Activated CD4-positive, alpha-beta T cell treated with anti-CD3 and anti-CD28 coated beads, Interleukin-2, amount 10 ng/mL, durations not matched to agents 7 days and 5 days (primary cell): ENCODE measurements around the gene PRR33. TPM values are rescaled to one million over a fixed set of nuclear protein-coding genes. Genes with fewer than 3 reads are reported as not detected.

Source experiments
- CTCF ChIA-PET: fragments of 350-600 bp; sonication (Branson Sonifier 250); formaldehyde crosslinking; loops from one replicate; lab custom pipeline; 2021; ENCODE audit warnings: antibody characterized with exemption; lab: Charles Lee
- POLR2A ChIA-PET: fragments of 350-600 bp; sonication (Branson Sonifier 250); formaldehyde crosslinking; loops from one replicate; lab custom pipeline; 2021; ENCODE audit warnings: antibody characterized with exemption; lab: Charles Lee
- DNase-seq: peaks from one replicate; pipeline ENCODE4 v3.0.0-alpha.2; 2020
- H3K27ac Mint-ChIP-seq: one replicate; pipeline ENCODE4 v1.8.0; 2021; ENCODE audit warnings: mild to moderate bottlenecking, moderate library complexity, mixed read lengths
- H3K27me3 Mint-ChIP-seq: one replicate; pipeline ENCODE4 v1.8.0; 2021; ENCODE audit warnings: mixed read lengths
- H3K36me3 Mint-ChIP-seq: one replicate; pipeline ENCODE4 v1.8.0; 2021; ENCODE audit warnings: low read depth, mixed read lengths
- H3K4me1 Mint-ChIP-seq: one replicate; pipeline ENCODE4 v1.8.0; 2021; ENCODE audit warnings: mixed read lengths
- H3K4me3 Mint-ChIP-seq: one replicate; pipeline ENCODE4 v1.8.0; 2021; ENCODE audit warnings: mild to moderate bottlenecking, moderate library complexity, mixed read lengths
- H3K9me3 Mint-ChIP-seq: one replicate; pipeline ENCODE4 v1.8.0; 2021; ENCODE audit warnings: mixed read lengths
- total RNA-seq, 2 experiments: library from RNA; stranded (reverse); gene quantifications; one replicate each; pipeline ENCODE4 v1.2.3, GENCODE V29; 2021

Gene PRR33
- total RNA-seq, 2 experiments from 2014 or later, result 0.05 TPM; not detected in 1

DNA sequence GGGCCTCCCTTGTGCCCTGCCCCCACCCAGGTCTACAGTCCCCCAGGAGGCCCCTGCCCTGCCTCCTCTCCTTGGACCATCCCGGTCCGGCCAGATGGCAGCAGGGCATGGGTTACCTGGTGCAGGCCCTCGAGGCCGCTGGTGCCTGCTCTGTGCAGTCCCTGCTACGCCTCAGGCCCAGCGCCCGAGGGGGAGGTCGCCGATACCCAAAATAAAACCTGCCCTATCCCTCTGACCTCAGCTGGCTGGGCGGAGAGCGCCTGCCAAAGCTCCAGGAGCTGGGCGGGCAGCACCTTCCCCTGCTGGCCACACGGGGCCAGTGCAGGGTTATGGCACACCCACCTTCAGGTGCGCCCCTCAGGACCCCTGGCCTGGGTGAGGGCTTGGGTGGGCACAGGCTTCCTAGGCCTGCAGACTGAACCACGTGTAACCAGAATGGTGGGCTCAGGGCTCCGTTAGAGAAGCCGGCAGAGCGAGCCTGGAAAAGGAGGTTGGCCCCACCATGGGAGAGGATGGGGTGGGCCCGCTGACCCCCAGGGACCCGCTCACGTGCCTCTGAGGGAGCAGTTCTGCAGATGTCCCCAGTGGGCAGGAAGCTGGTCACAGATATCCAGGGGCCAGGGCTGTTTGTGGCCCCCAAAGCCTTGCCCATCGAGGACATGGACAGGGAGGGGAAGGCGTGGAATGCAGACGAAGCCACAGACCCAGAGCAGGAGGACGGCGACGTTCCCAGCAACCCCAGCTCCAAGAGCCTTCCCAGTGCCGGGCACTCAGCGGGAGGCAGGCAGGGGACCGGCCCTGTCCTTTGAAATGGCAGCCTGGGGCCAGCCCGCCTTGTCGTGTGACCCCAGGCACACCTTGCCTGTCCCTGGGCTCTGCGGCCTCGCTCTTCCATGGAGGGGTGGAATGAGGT is 26.1 kb upstream of the PRR33 start:
- H3K36me3 Mint-ChIP-seq, result no peaks in the 10 kb centered on the region
- H3K9me3 Mint-ChIP-seq, result peaks cover 12% of the 10 kb centered on the region
- peaks cover 12% of the 10 kb centered on the region for H3K4me1 Mint-ChIP-seq
- H3K27me3 Mint-ChIP-seq, result peaks cover 5% of the 10 kb centered on the region
- no peak for DNase-seq
- no peak overlapping the region for H3K4me3 Mint-ChIP-seq
- H3K27ac Mint-ChIP-seq, result no peak overlapping the region
- ChIA-PET POLR2A (no interaction called here), CTCF (interaction anchor here (1.0 to 1.3 kb wide), 5 partner anchors 29 to 85 kb away, joined by 3 to 5 read pairs (median 3); no protein-coding TSS in a partner anchor)

DNA sequence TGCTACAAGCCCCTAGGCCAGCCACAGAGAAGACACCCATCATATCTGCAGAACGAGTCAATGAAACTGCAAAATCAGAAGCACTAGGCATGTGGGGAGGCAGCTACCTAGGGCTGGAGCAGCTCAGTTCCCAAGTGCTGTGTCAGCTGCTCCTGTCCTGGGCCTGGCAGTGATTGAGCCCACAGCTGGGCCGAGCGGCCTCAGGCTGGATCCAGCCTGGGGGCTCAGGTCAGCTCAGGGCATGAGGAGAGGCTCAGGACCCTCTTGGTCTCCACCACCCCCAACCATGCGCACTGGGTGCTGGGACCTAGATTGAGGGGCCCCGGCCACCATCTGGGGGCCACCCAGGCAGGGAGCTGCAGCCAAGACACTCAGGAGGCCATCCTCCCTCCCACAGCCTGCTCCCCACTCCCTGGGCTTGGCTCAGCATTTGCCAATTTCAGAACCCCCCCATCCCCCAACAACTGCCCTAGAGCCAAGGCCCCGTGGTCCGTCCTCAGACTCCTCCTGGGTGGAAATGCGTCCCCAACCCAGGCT is 25.4 kb upstream of the PRR33 start:
- Mint-ChIP-seq H3K4me1 (peaks cover 10% of the 10 kb centered on the region), H3K4me3 (no peak overlapping the region), H3K36me3 (no peaks in the 10 kb centered on the region), H3K9me3 (peaks cover 12% of the 10 kb centered on the region), H3K27ac (peak overlapping the region; percentile 57), H3K27me3 (peaks cover 5% of the 10 kb centered on the region)
- ChIA-PET POLR2A (no interaction called here), CTCF (interaction anchor here (0.9 to 1.3 kb wide), 6 partner anchors 26 to 84 kb away, joined by 3 to 5 read pairs (median 3); no protein-coding TSS in a partner anchor)
- no peak for DNase-seq

DNA sequence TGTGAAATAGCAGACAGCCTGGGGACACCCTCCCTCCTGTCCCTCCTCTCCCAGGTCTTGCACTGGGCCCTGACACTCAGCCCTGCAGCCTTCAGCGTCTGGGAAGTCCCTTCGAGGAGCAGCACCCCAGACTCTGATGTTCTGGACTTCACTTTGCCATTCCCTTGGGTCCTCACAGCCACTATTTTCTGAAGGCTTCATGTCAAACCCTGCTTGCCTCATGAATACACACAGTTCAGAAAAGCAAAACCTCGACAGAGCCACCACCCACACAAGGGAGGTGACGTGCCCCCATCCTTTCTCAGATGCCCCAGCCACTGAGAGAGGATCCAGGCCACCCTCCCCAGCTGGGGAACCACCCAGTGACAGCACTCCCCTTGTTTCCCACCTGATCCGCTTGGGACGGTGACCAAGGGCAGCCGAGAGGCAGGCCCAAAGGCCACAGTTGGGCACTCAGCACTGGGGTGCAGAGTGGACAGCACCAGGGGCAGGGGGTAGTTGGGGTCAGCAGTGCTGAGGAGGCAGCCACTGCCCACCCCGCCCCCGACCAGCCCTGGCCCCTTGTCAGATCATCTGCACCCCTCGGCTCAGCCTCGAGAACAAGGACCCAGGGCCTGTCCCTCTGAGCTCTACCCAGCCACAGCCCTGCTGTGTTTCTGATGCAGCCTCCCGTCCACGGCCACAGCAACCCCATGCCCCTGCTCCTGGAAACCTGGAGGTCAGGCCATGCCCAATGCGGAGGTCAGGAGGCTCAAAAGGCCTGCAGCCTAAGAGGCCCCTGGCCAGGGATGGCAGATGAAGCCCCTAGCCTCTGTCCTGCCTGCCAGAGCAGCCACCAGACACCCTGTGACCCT is 24.7 kb upstream of the PRR33 start:
- H3K4me1 Mint-ChIP-seq, result peaks cover 10% of the 10 kb centered on the region
- H3K9me3 Mint-ChIP-seq, result peaks cover 12% of the 10 kb centered on the region
- H3K36me3 Mint-ChIP-seq, result no peaks in the 10 kb centered on the region
- peaks cover 5% of the 10 kb centered on the region for H3K27me3 Mint-ChIP-seq
- no peak for DNase-seq
- H3K27ac Mint-ChIP-seq, result peak overlapping the region; percentile 62
- POLR2A ChIA-PET, result no interaction called here
- CTCF ChIA-PET, result interaction anchor here (0.9 to 1.3 kb wide), 3 partner anchors 25 to 84 kb away, joined by 3 to 5 read pairs (median 4); no protein-coding TSS in a partner anchor
- no peak overlapping the region for H3K4me3 Mint-ChIP-seq

DNA sequence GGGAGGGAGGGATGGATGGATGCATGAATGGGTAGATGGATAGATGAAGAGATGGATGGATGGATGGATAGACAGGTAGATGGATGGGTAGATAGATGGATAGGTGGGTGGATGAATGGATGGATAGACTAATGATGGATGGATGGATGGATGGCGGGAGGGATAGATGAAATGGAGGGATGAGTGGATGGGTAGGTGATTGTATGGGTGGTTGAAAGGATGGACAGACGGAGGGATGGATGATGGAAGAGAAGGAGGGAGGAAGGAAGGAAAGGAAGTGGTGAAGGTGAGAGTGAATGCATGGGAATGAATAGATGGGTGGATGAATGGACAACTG is 24.1 kb upstream of the PRR33 start:
- Mint-ChIP-seq H3K4me1 (peaks cover 10% of the 10 kb centered on the region), H3K9me3 (peaks cover 12% of the 10 kb centered on the region), H3K27me3 (peaks cover 6% of the 10 kb centered on the region), H3K36me3 (no peaks in the 10 kb centered on the region), H3K4me3 (no peak overlapping the region), H3K27ac (peak overlapping the region; percentile 62)
- ChIA-PET CTCF (no interaction called here), POLR2A (no interaction called here)
- DNase-seq, result no peak

DNA sequence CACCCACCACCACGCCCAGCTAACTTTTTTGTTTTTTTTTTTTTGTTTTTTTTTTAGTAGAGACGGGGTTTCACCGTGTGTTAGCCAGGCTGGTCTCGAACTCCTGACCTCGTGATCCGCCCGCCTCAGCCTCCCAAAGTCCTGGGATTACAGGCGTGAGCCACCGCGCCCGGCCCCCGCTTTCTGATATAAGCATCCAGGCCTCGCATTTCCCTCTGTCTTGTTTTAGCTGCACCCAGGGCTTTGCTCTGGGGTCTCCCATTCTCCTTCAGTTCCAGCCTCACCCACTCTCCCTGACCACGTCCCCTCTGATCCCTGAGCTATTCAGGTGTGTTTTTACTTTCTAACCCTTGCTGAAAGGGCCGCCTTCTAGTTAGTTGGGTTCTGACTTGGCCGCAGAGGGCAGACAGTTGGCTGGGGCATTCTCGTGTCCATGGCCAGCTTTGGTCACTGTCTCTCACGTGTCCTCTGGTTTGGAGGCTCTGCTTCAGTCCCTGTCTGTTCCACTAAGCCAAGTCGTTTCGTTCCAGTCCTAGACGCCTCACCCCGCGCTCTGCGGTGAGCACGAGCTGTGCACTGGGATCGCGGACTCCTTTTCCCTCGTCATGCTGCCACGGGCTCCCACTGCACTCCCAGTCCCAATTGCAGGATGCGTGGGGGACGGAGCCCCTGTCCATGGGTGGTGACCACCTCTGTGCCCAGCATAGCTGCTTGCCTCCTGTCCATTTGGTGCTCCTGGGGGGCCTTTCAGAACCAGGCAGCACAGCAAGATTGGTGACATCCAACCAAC is 21.8 kb upstream of the PRR33 start:
- H3K27ac Mint-ChIP-seq, result peak overlapping the region; percentile 5
- CTCF ChIA-PET, result interaction anchor here (0.7 to 1.3 kb wide), 2 partner anchors 12 to 207 kb away, joined by 3 read pairs; no protein-coding TSS in a partner anchor
- H3K4me3 Mint-ChIP-seq, result no peak overlapping the region
- POLR2A ChIA-PET, result no interaction called here
- H3K9me3 Mint-ChIP-seq, result peaks cover 12% of the 10 kb centered on the region
- H3K4me1 Mint-ChIP-seq, result peaks cover 10% of the 10 kb centered on the region
- H3K27me3 Mint-ChIP-seq, result peaks cover 9% of the 10 kb centered on the region
- H3K36me3 Mint-ChIP-seq, result no peaks in the 10 kb centered on the region
- DNase-seq, result no peak

DNA sequence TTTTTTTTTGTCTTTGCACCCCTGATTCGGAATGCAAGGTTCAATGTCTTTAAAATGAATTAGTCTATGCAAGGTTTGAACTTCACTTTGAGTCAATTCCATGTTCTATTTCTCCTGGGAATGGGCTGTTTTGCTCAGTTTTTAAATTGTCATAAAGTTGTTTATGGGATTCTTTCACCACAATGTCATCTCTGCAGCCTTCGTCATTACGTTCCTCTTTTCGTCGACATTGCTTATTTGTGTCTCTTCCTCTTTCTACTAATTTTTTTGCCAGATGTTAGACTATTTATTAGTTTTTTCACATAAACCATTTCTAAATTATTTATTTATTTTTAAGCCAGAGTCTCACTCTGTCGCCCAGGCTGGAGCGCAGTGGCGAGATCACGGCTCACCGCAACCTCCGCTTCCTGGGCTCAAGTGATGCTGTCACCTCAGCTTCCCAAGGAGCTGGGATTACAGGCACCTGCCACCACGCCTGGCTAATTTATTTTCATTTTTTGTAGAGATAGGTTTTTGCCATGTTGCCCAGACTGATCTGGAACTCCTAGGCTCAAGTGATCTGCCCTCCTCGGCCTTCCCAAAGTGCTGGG is 20.7 kb upstream of the PRR33 start:
- CTCF ChIA-PET, result interaction anchor here (0.6 to 0.7 kb wide), 2 partner anchors 20 to 206 kb away, joined by 3 read pairs; no protein-coding TSS in a partner anchor
- Mint-ChIP-seq H3K9me3 (peaks cover 12% of the 10 kb centered on the region), H3K27ac (no peak overlapping the region)

DNA sequence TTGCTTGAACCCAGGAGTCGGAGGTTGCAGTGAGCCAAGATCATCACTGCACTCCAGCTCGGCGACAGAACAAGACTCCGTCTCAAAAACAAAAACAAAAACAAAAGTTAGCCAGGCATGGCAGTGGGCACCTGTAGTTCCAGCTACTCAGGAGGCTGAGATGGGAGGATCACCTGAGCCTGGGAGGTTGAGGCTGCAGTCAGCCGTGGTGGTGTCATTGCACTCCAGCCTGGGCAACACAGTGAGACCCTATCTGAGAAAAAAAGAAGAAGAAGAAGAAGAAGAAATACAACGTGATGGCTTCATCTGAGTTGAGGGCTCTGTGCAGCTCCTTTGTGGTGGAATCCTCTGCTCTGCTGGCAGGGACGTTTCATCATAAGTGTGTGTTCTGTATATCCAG is 17.8 kb upstream of the PRR33 start:
- no peak overlapping the region for H3K27ac Mint-ChIP-seq
- H3K4me3 Mint-ChIP-seq, result no peak overlapping the region
- CTCF ChIA-PET, result interaction anchor here (1.7 kb wide), 1 partner anchor 28 kb away, joined by 3 read pairs; no protein-coding TSS in a partner anchor
- POLR2A ChIA-PET, result no interaction called here
- no peaks in the 10 kb centered on the region for H3K4me1 Mint-ChIP-seq
- peaks cover 19% of the 10 kb centered on the region for H3K27me3 Mint-ChIP-seq
- no peak for DNase-seq
- H3K36me3 Mint-ChIP-seq, result no peaks in the 10 kb centered on the region
- H3K9me3 Mint-ChIP-seq, result peaks cover 4% of the 10 kb centered on the region

More for the DNA sequence above, 20.7 kb upstream of the PRR33 start:
- peaks cover 10% of the 10 kb centered on the region for H3K4me1 Mint-ChIP-seq
- no peaks in the 10 kb centered on the region for H3K36me3 Mint-ChIP-seq
- no peak overlapping the region for H3K4me3 Mint-ChIP-seq
- DNase-seq, result no peak
- POLR2A ChIA-PET, result interaction anchor here (0.7 kb wide), 1 partner anchor 13 kb away, joined by 5 read pairs; no protein-coding TSS in a partner anchor
- H3K27me3 Mint-ChIP-seq, result peaks cover 12% of the 10 kb centered on the region

DNA sequence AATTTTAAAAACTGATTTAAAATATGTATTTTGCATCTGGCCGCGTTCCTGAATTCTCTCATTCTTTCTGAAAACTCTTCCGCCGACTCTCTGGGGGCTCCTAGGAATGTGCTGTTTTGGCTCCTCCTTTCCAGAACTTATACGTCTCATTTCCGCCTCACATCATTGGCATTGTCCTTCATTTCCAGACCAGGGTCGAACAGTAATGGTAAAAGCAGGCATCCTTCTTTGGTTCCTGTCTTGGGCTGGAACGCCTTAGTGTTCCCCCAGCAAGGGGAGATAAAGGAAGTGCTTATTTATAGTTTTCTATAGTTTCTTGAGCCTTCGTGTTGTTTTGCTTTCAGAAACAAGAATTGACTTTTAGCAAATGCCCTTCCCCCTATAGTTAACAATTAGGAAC is 16.9 kb upstream of the PRR33 start:
- H3K27ac Mint-ChIP-seq, result no peak overlapping the region
- H3K36me3 Mint-ChIP-seq, result no peaks in the 10 kb centered on the region
- no peak overlapping the region for H3K4me3 Mint-ChIP-seq
- CTCF ChIA-PET, result interaction anchor here (1.7 kb wide), 1 partner anchor 27 kb away, joined by 3 read pairs; no protein-coding TSS in a partner anchor
- H3K4me1 Mint-ChIP-seq, result no peaks in the 10 kb centered on the region
- POLR2A ChIA-PET, result no interaction called here
- no peaks in the 10 kb centered on the region for H3K9me3 Mint-ChIP-seq
- H3K27me3 Mint-ChIP-seq, result peaks cover 17% of the 10 kb centered on the region
- DNase-seq, result no peak

DNA sequence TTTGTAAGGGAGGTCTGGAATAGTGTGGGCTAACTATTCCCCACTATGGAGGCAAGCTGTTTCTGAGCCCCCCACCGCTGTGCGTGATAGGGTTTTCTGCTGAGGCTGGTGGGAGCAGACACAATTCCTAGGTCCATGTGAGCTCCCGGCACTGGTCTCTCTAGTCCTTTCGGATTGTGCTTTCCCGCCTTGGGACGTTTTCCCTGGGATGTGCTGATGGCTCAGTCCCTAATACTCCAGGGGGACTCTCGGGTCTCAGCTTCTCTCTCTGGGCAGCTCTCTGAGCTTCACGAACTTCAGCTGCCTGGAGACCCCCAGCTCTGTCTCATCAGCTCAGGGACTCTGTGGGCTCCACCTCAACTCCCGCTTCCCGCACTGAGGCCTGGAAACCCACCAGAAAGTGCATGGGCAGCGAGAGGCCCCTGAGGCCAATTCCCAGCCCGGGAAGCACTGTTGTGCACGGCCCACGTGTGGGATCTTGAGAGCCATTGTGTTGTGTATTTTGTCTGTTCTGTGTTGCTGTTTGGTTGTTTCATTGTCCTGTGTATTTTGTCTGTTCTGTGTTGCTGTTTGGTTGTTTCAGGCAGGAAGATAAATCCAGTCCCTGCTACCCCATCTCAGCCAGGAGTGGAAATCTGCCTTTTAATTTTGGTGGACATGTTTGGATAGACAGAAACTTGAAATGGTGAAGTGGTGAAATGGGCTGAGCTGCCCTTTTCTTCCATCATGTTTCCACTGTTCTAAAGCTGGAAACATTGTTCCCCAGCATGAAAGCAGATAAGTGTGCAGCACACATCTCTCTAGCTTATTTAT is 15.1 kb upstream of the PRR33 start:
- CTCF ChIA-PET, result interaction anchor here (1.8 kb wide), 1 partner anchor 41 kb away, joined by 5 read pairs; the partner anchor contains the start of gene MRPL23
- Mint-ChIP-seq H3K27ac (no peak overlapping the region), H3K36me3 (no peaks in the 10 kb centered on the region), H3K4me1 (no peaks in the 10 kb centered on the region), H3K9me3 (no peaks in the 10 kb centered on the region), H3K4me3 (no peak overlapping the region), H3K27me3 (peaks cover 19% of the 10 kb centered on the region)
- POLR2A ChIA-PET, result no interaction called here
- no peak for DNase-seq

DNA sequence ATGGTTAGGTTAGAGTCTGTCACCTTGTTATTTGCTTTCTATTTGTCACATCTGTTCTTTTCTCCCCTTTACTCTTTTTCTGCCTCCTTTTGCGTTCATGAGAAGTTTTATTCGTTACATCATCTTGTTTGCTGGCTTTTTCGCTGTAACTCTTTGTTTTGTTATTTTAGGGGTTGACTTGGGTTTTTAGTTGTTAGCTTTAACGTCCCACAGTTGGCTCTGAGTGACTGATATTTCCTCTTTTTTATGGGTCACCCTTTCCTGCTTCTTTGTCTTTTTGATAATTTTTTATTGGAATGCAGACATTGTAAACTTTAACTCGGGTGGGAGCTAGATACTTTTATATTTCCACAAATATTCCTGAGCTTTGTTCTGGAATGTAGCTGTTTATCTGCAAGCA is 14.5 kb upstream of the PRR33 start:
- no peak for DNase-seq
- CTCF ChIA-PET, result interaction anchor here (1.8 kb wide), 1 partner anchor 42 kb away, joined by 5 read pairs; the partner anchor contains the start of gene MRPL23
- no peaks in the 10 kb centered on the region for H3K9me3 Mint-ChIP-seq
- no peak overlapping the region for H3K4me3 Mint-ChIP-seq
- H3K36me3 Mint-ChIP-seq, result no peaks in the 10 kb centered on the region
- POLR2A ChIA-PET, result no interaction called here
- H3K4me1 Mint-ChIP-seq, result no peaks in the 10 kb centered on the region
- peaks cover 22% of the 10 kb centered on the region for H3K27me3 Mint-ChIP-seq
- no peak overlapping the region for H3K27ac Mint-ChIP-seq

DNA sequence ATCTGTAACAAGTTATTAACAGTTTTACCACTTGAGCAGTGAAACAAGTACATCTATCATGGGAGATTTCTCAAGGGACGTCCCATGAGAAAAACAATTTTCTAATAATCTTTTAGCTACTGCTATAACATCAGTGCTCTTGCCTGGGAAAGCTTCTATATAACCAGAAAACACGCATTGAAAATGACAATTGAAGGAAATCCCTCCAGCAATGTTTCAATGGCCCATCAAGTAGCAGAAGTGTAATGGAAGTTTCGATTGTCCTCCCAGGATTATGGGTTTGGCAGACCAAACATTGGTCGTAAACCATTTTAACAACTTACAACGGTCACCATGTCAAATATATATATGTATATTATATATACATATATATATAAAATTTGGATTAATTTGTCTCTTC is 8.0 kb upstream of the PRR33 start:
- H3K36me3 Mint-ChIP-seq, result no peaks in the 10 kb centered on the region
- H3K4me3 Mint-ChIP-seq, result no peak overlapping the region
- DNase-seq, result no peak
- POLR2A ChIA-PET, result no interaction called here
- H3K4me1 Mint-ChIP-seq, result no peaks in the 10 kb centered on the region
- H3K27me3 Mint-ChIP-seq, result peaks cover 40% of the 10 kb centered on the region
- no peaks in the 10 kb centered on the region for H3K9me3 Mint-ChIP-seq
- no peak overlapping the region for H3K27ac Mint-ChIP-seq
- CTCF ChIA-PET, result interaction anchor here (1.2 kb wide), 2 partner anchors 49 to 102 kb away, joined by 3 read pairs; no protein-coding TSS in a partner anchor
